Hepatocyte (in vitro differentiated cells): ENCODE results near the gene CSTPP1. TPM values are rescaled to one million over a fixed set of nuclear protein-coding genes. Genes with fewer than 3 reads are reported as not detected.

Experiments
- DNase-seq: peaks from one replicate; pipeline ENCODE4 v3.0.0-alpha.2; 2016; ENCODE audit warnings: low spot score
- H2AFZ ChIP-seq: fragments of 200-600 bp; sonication (generic); 2 replicates; pipeline ENCODE4 v1.6.0; 2016; ENCODE audit warnings: antibody characterized with exemption, mild to moderate bottlenecking
- H3K27ac ChIP-seq: fragments of 200-600 bp; sonication (generic); 2 replicates; pipeline ENCODE4 v1.5.1; 2016; ENCODE audit warnings: mild to moderate bottlenecking
- H3K27me3 ChIP-seq: fragments of 200-600 bp; sonication (generic); 2 replicates; pipeline ENCODE4 v1.6.1; 2016
- H3K36me3 ChIP-seq: fragments of 200-600 bp; sonication (generic); replicated peaks from 2 replicates; pipeline ENCODE4 v1.5.1; 2016; ENCODE audit warnings: low read depth; ENCODE audit not compliant: insufficient read depth
- H3K4me1 ChIP-seq: fragments of 200-600 bp; sonication (generic); 2 replicates; pipeline ENCODE4 v1.5.1; 2016; ENCODE audit warnings: mild to moderate bottlenecking, moderate library complexity; ENCODE audit not compliant: insufficient read depth
- H3K4me2 ChIP-seq: fragments of 200-600 bp; sonication (generic); 2 replicates; pipeline ENCODE4 v1.6.0; 2016
- H3K4me3 ChIP-seq: fragments of 200-600 bp; sonication (generic); 2 replicates; pipeline ENCODE4 v1.5.1; 2016; ENCODE audit warnings: mild to moderate bottlenecking
- H3K79me2 ChIP-seq: fragments of 200-600 bp; sonication (generic); 2 replicates; pipeline ENCODE4 v1.6.0; 2017; ENCODE audit warnings: mild to moderate bottlenecking
- H3K9me2 ChIP-seq: fragments of 200-600 bp; sonication (generic); replicated peaks from 2 replicates; pipeline ENCODE4 v1.6.0; 2017; ENCODE audit warnings: mild to moderate bottlenecking; ENCODE audit not compliant: insufficient read depth
- H3K9me3 ChIP-seq: fragments of 200-600 bp; sonication (generic); 2 replicates; pipeline ENCODE4 v1.5.1; 2016; ENCODE audit warnings: low read depth, mild to moderate bottlenecking
- H4K20me1 ChIP-seq: fragments of 200-600 bp; sonication (generic); 2 replicates; pipeline ENCODE4 v1.6.0; 2016; ENCODE audit warnings: mild to moderate bottlenecking; ENCODE audit not compliant: insufficient read depth, poor library complexity, severe bottlenecking
- CTCF ChIP-seq: fragments of 200-600 bp; sonication (generic); IDR thresholded peaks from 2 replicates; pipeline ENCODE4 v1.5.1; 2016; ENCODE audit warnings: antibody characterized with exemption, mild to moderate bottlenecking; ENCODE audit not compliant: poor library complexity
- EZH2 ChIP-seq: fragments of 200-600 bp; sonication (generic); IDR thresholded peaks from 2 replicates; pipeline ENCODE4 v1.6.1; 2016; ENCODE audit warnings: antibody characterized with exemption, mild to moderate bottlenecking, borderline replicate concordance
- EZH2phosphoT487 ChIP-seq: fragments of 200-600 bp; sonication (generic); IDR thresholded peaks from one replicate; pipeline ENCODE4 v1.6.1; 2018; ENCODE audit warnings: antibody characterized with exemption, mild to moderate bottlenecking, low read depth, moderate library complexity; ENCODE audit not compliant: unreplicated experiment, severe bottlenecking
- WGBS: methylation state at CpG from one replicate; pipeline ENCODE4 v1.1.6; 2016; ENCODE audit warnings: low lambda C conversion rate; ENCODE audit errors: missing lambda C conversion rate; 5-methylcytosine and 5-hydroxymethylcytosine counted together
- polyA plus RNA-seq: library from polyadenylated mRNA; unstranded; fragments of >200 nt; fragmentation: Nextera tagmentation; extraction: Ambion mirVana; gene quantifications from 2 replicates; pipeline ENCODE4 v1.2.1, GENCODE V29; 2016
- total RNA-seq: library from RNA; depleted of rRNA; stranded (reverse); fragments of >200 nt; gene quantifications from 2 replicates; pipeline ENCODE4 v1.2.3, GENCODE V29; 2014

CSTPP1 gene
- total and polyA plus RNA-seq, 2 experiments from 2014 or later = 23.0 to 44.3 TPM

DNA sequence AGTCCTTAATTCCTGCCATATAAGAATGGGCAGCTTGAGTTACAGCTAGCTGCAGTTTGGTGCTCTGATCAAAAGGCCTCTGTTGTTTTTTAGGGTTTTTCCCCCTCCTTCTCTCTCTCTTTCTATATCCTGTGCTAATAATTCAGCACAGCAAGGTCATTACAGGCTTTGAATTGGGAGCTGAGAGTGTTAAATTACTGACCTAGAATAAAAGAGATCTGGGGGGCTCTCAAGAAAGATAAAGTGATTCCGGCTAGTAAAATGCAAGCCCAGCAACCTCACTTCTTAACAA lies 84.9 kb downstream of the CSTPP1 start:
- Histone ChIP-seq H3K27ac (no peak overlapping the region), H4K20me1 (no peaks in the 10 kb centered on the region), H3K4me1 (no peaks in the 10 kb centered on the region), H3K9me3 (no peaks in the 10 kb centered on the region), H2AFZ (no peak overlapping the region), H3K36me3 (no peaks in the 10 kb centered on the region), H3K27me3 (no peaks in the 10 kb centered on the region), H3K79me2 (no peaks in the 10 kb centered on the region), H3K4me3 (no peak overlapping the region), H3K4me2 (no peak overlapping the region), H3K9me2 (no peaks in the 10 kb centered on the region)
- WGBS = 75% methylated on average over 1 of the region's 1 CpG
- no peak for DNase-seq
- TF ChIP-seq CTCF (no peak), EZH2phosphoT487 (no peak), EZH2 (no peak)

DNA sequence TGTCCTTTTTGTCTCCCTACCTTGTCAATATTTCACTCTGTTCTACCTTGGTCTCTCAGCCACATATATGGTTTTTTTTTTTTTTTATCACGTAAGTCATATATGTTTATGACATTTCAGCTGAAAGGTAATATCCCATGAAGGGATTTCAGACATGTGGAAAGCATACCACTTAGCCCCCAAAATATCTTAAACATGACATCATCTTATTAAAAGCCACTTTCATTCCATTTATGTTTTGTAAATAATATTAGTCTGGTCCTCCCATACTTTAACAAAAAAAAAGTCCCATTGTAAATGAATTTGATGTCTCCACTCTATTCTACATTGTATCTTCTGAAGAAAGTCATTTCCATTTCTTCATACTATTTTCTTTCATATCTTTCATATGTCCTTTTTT lies 85.4 kb downstream of the CSTPP1 start:
- 90% methylated on average over 1 of the region's 1 CpG for WGBS
- Histone ChIP-seq H4K20me1 (no peaks in the 10 kb centered on the region), H3K79me2 (no peaks in the 10 kb centered on the region), H3K4me2 (no peak overlapping the region), H3K9me3 (no peaks in the 10 kb centered on the region), H3K27ac (no peak overlapping the region), H3K9me2 (no peaks in the 10 kb centered on the region), H3K36me3 (no peaks in the 10 kb centered on the region), H3K27me3 (no peaks in the 10 kb centered on the region), H3K4me3 (no peak overlapping the region), H2AFZ (no peak overlapping the region), H3K4me1 (no peaks in the 10 kb centered on the region)
- no peak for TF ChIP-seq EZH2
- TF ChIP-seq EZH2phosphoT487 = no peak
- TF ChIP-seq CTCF = no peak
- DNase-seq = no peak

DNA sequence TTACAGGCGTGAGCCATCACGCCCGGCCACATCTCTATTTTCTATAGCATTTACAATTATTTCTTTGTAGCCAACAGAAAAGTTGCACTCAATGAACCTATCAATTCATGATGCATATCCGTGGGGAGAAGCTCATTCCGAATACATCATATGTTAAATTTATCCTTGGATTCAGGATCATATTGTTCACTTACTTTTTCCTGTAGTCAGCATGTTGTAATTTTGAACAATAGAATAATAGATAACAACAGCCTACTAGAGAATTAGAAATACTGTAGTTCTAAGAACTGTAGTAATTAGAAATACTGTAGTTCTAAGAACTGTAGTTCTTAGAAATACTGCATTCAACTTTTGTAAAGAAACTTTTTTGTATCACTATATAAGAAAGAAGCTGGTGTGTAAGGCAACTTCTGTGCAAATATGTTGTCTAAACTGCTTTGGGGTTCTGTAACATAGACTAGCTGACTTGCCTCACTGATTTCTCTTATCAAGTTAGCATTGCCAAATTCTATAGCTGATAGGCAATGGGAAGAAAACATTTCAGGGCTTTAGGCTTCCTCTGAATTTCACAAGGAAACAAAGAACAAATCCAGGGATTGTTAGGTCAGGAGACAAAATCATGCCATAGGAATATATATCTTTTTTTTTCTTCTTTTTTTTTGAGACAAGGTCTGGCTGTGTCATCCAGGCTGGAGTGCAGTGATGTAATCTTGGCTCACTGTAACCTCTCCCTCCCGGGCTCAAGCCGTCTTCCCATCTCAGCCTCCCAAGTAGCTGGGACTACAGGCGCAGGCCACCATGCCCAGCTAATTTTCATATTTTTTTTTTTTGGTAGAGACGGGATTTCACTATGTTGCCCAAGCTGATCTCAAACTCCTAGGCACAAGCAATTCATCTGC lies 91.9 kb downstream of the CSTPP1 start:
- Histone ChIP-seq H3K27ac (no peak overlapping the region), H3K9me2 (no peaks in the 10 kb centered on the region), H2AFZ (no peak overlapping the region), H3K4me2 (no peak overlapping the region), H3K27me3 (no peaks in the 10 kb centered on the region), H3K9me3 (no peaks in the 10 kb centered on the region), H3K4me1 (no peaks in the 10 kb centered on the region), H3K4me3 (no peak overlapping the region), H3K36me3 (no peaks in the 10 kb centered on the region), H4K20me1 (no peaks in the 10 kb centered on the region), H3K79me2 (no peaks in the 10 kb centered on the region)
- TF ChIP-seq EZH2phosphoT487 (no peak), CTCF (no peak), EZH2 (no peak)
- 98% methylated on average over 9 of the region's 9 CpGs for WGBS
- no peak for DNase-seq
